Smooth muscle cell (in vitro differentiated cells): ENCODE measurements around the gene RRAD. TPM values are rescaled to one million over a fixed set of nuclear protein-coding genes. Genes with fewer than 3 reads are reported as not detected.
"Not testable (repeated sequence)": the region's sequence is repeated elsewhere in the genome, so short reads cannot be mapped to it uniquely, and the experiment has no call there.

Experiments
- DNase-seq: peaks from one replicate; lab custom pipeline; 2025; ENCODE audit not compliant: unreplicated experiment; lab: John Stamatoyannopoulos, UW
- H2AFZ ChIP-seq: fragments of 200-600 bp; sonication (generic); 2 replicates; pipeline ENCODE4 v1.6.0; 2016; ENCODE audit warnings: antibody characterized with exemption, low read depth, mild to moderate bottlenecking
- H3F3A ChIP-seq: fragments of 200-600 bp; sonication (generic); 2 replicates; pipeline ENCODE4 v1.6.0; 2017; ENCODE audit warnings: antibody characterized with exemption, low read depth
- H3K27ac ChIP-seq: fragments of 200-600 bp; sonication (generic); 2 replicates; pipeline ENCODE4 v1.5.1; 2016; ENCODE audit warnings: low read depth, mild to moderate bottlenecking
- H3K27me3 ChIP-seq: fragments of 200-600 bp; sonication (generic); 2 replicates; pipeline ENCODE4 v1.6.1; 2016; ENCODE audit warnings: low read depth, mild to moderate bottlenecking
- H3K36me3 ChIP-seq: fragments of 200-600 bp; sonication (generic); 2 replicates; pipeline ENCODE4 v1.5.1; 2016; ENCODE audit warnings: low read depth
- H3K4me1 ChIP-seq: fragments of 200-600 bp; sonication (generic); 2 replicates; pipeline ENCODE4 v1.5.1; 2016; ENCODE audit warnings: low read depth
- H3K4me2 ChIP-seq: fragments of 200-600 bp; sonication (generic); 2 replicates; pipeline ENCODE4 v1.6.0; 2016; ENCODE audit warnings: mild to moderate bottlenecking
- H3K4me3 ChIP-seq: fragments of 200-600 bp; sonication (generic); 2 replicates; pipeline ENCODE4 v1.5.1; 2016; ENCODE audit warnings: mild to moderate bottlenecking
- H3K79me2 ChIP-seq: fragments of 200-600 bp; sonication (generic); 2 replicates; pipeline ENCODE4 v1.6.0; 2016; ENCODE audit warnings: low read depth, mild to moderate bottlenecking
- H3K9ac ChIP-seq: fragments of 200-600 bp; sonication (generic); 2 replicates; pipeline ENCODE4 v1.6.0; 2016; ENCODE audit warnings: low read depth
- H3K9me3 ChIP-seq: fragments of 200-600 bp; sonication (generic); replicated peaks from 2 replicates; pipeline ENCODE4 v1.5.1; 2016; ENCODE audit warnings: low read depth
- H4K20me1 ChIP-seq: fragments of 200-600 bp; sonication (generic); 2 replicates; pipeline ENCODE4 v1.6.0; 2016; ENCODE audit warnings: low read depth
- CTCF ChIP-seq: fragments of 200-600 bp; sonication (generic); IDR thresholded peaks from 2 replicates; pipeline ENCODE4 v1.5.1; 2017; ENCODE audit warnings: borderline replicate concordance, mild to moderate bottlenecking, antibody characterized with exemption; ENCODE audit not compliant: insufficient read depth, poor library complexity, severe bottlenecking
- whole genome bisulfite sequencing: methylation state at CpG from one replicate; pipeline ENCODE4 v1.1.7; 2016; ENCODE audit warnings: low lambda C conversion rate; 5-methylcytosine and 5-hydroxymethylcytosine counted together
- polyA plus RNA-seq: library from polyadenylated mRNA; unstranded; fragments of >200 nt; fragmentation: Nextera tagmentation; extraction: Ambion mirVana; gene quantifications from 2 replicates; pipeline ENCODE4 v1.2.1, GENCODE V29; 2016
- total RNA-seq: library from RNA; depleted of rRNA; stranded (reverse); fragments of >200 nt; gene quantifications from 2 replicates; pipeline ENCODE4 v1.2.3, GENCODE V29; 2014

The RRAD gene
- total and polyA plus RNA-seq, 2 experiments from 2014 or later: 7.6 to 27.5 TPM

GRCh38 chr16:66959704-66960161 lies 34.4 kb upstream of the RRAD start:
- Histone ChIP-seq H3K79me2 (no peaks in the 10 kb centered on the region), H2AFZ (no peak overlapping the region), H4K20me1 (no peaks in the 10 kb centered on the region), H3F3A (no peaks in the 10 kb centered on the region), H3K4me2 (no peak overlapping the region), H3K27me3 (no peaks in the 10 kb centered on the region), H3K4me3 (no peak overlapping the region), H3K27ac (no peak overlapping the region), H3K36me3 (no peaks in the 10 kb centered on the region), H3K9ac (no peak overlapping the region), H3K4me1 (no peaks in the 10 kb centered on the region), H3K9me3 (no peaks in the 10 kb centered on the region)
- no peak for DNase-seq
- 81% methylated on average over 5 of the region's 5 CpGs for WGBS
- no peak for TF ChIP-seq CTCF

DNA sequence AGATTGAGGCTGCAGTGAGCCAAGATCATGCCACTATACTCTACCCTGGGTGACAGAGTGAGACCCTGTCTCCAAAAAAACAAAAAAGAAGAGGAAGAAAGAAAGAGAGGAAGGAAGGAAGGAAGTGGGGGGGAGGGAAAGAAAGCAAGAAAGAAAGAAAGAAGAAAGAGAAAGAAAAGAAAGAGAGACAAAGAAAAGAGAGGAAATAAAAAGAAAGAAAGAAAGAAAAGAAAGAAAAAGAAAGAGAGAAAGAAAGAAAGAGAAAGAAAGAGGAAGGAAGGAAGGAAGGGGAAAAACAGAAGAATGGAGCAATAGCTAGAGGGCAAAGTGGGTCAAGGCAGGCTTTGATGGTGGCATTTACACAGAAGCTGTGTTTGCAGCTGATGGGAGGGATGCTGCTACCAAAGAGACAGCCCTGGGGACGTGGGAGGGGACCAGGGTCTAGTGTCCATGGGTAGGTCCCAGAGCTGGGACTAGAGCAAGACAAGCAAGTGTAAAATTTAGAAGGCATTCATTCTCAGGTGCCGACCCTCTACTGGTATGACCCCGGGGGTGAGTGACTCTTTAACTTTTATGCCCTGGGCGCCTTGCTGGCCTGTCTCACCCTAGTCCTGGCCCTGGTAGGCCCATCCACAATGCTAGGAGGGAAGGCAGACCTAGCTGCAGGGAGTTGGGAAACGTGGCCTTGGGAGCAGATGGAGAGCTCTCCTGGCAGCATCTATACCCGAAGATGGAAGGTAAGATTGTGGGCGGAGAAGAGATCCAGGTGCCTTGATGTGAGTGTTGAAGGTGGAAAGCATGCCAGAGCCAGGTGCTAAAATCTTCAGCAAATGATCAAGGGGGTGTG lies 33.7 kb upstream of the RRAD start:
- no peak overlapping the region for H3K4me2 ChIP-seq
- no peak overlapping the region for H3K27ac ChIP-seq
- H2AFZ ChIP-seq: no peak overlapping the region
- no peaks in the 10 kb centered on the region for H3F3A ChIP-seq
- H3K79me2 ChIP-seq: no peaks in the 10 kb centered on the region
- H3K9ac ChIP-seq: no peak overlapping the region
- no peak for DNase-seq
- H3K27me3 ChIP-seq: no peaks in the 10 kb centered on the region
- no peaks in the 10 kb centered on the region for H3K36me3 ChIP-seq
- no peaks in the 10 kb centered on the region for H3K9me3 ChIP-seq
- no peak overlapping the region for H3K4me3 ChIP-seq
- no peaks in the 10 kb centered on the region for H3K4me1 ChIP-seq
- no peaks in the 10 kb centered on the region for H4K20me1 ChIP-seq
- WGBS: 83% methylated on average over 7 of the region's 7 CpGs
- no peak for TF ChIP-seq CTCF

DNA sequence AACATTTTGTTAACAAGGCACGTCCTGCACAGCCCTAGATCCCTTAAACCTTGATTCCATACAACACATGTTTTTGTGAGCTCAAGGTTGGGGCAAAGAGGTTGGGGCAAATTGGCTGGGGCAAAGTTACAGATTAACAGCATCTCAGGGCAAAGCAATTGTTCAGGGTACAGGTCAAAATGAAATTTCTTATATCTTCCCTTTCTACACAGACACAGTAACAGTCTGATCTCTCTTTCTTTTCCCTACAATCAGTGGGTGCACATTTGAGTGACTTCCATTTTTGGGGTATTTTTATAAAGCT lies 30.8 kb upstream of the RRAD start:
- H3K27ac ChIP-seq, H3K9me3 ChIP-seq, H3K4me3 ChIP-seq, H3K4me2 ChIP-seq, H4K20me1 ChIP-seq, H3K36me3 ChIP-seq, DNase-seq, H3F3A ChIP-seq, H3K4me1 ChIP-seq, H3K27me3 ChIP-seq, H3K79me2 ChIP-seq, H3K9ac ChIP-seq, H2AFZ ChIP-seq: not testable (repeated sequence)
- WGBS: 39% methylated on average over 1 of the region's 1 CpG

GRCh38 chr16:66955363-66956153 lies 30.2 kb upstream of the RRAD start:
- not testable (repeated sequence) for H3F3A ChIP-seq, H4K20me1 ChIP-seq, H3K36me3 ChIP-seq, H3K27me3 ChIP-seq, H3K79me2 ChIP-seq, H3K4me3 ChIP-seq, H3K4me1 ChIP-seq, H3K9me3 ChIP-seq, H3K9ac ChIP-seq, DNase-seq, H3K4me2 ChIP-seq, H3K27ac ChIP-seq
- H2AFZ ChIP-seq: peak overlapping the region; percentile 72
- 55% methylated on average over 17 of the region's 17 CpGs for WGBS
